HG02981 (cell line): ENCODE results near the gene SMIM29.
"Not testable (repeated sequence)": the region's sequence is repeated elsewhere in the genome, so short reads cannot be mapped to it uniquely, and the experiment has no call there.

Experiments
- ATAC-seq: cut with Tn5 transposase; IDR thresholded peaks from one replicate; pipeline ENCODE4 v1.9.1; 2021; ENCODE audit warnings: mild to moderate bottlenecking, moderate library complexity; ENCODE audit not compliant: unreplicated experiment

The SMIM29 gene

GRCh38 chr6:34269132-34269531 lies 20.3 kb upstream of the SMIM29 start:
- not testable (repeated sequence) for ATAC-seq

- no peak for ATAC-seq
Measured at GRCh38 chr6:34267746-34268145, 18.9 kb upstream of the SMIM29 start.

DNA sequence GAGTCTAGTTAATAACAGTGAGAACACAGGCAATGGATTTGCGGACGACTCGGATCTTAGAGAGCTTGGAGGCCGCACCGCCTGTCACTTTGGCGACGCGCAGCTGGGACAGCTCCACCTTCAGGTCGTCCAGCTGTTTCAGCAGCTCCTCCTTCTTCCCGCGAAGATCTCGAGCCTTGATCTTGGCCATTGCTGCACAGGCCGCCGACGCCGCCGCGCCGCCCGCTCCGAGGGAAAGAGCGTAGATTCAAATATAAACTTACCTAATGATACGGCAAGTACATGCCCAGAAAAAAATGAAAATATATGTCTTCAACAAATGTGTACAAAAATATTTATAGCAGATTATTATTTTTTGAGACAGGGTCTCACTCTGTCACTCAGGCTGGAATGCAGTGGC lies 14.7 kb upstream of the SMIM29 start:
- ATAC-seq = not testable (repeated sequence)

GRCh38 chr6:34260576-34261267 lies 11.9 kb upstream of the SMIM29 start:
- ATAC-seq = no peak

DNA sequence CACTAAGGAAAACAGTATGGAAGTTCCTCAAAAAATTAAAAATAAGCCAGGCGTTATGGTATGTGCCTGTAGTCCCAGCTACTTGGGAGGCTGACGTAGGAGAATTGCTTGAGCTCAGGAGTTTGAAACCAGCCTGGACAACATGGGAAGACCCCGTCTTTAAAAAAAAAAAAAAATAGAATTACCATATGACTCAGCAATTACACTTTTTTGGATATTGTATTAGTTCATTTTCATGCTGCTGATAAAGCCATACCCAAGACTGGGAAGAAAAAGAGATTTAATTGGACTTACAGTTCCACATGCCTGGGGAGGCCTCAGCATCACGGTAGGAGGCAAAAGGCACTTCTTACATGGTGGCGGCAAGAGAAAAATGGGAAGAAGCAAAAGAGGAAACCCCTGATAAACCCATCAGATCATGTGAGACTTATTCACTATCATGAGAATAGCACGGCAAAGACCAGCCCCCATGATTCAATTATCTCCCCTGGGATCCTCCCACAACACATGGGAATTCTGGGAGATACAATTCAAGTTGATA lies 10.8 kb upstream of the SMIM29 start:
- no peak for ATAC-seq

DNA sequence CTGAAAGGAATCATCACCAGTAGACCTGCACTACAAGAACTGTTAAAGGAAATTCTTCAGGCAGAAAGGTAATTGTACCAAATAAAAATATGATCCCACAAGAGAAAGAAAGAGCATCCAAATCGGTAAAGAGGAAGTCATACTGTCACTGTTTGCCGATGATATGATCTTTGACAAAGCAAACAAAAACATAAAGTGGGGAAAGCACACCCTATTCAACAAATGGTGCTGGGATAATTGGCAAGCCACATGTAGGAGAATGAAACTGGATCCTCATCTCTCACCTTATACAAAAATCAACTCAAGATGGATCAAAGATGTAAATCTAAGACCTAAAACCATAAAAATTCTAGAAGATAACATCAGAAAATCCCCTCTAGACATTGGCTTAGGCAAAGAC lies 3.6 kb upstream of the SMIM29 start:
- not testable (repeated sequence) for ATAC-seq

- peak; percentile 21 for ATAC-seq
Measured at GRCh38 chr6:34249469-34250261, 859 bp upstream of the SMIM29 start.

DNA sequence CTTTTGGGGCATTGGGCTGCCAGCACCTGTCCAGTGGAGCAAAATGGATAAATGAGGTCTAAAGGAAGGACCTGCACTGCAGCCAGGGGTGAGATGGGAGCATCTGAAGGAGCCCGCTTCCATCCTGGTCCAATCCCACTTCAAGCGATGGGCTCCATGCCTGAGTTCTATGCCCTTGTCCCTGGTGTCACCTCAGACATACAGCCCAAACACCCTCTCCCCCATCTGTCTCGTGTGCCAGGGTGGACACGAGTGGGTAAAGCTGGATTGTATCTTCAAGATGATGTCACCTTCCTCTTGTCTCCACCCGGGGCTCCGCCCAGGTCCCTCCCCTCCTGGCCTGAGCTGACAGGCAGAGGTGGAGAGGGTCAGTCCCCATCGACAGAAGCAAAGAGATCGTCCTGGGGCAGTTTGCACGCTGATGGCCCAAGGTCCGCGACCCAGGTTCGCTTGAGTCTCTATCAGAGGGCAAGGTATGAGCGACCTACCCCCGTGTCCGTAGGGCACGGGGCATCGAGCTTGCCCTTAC lies 544 bp downstream of the SMIM29 start:
- ATAC-seq = peak; percentile 20

DNA sequence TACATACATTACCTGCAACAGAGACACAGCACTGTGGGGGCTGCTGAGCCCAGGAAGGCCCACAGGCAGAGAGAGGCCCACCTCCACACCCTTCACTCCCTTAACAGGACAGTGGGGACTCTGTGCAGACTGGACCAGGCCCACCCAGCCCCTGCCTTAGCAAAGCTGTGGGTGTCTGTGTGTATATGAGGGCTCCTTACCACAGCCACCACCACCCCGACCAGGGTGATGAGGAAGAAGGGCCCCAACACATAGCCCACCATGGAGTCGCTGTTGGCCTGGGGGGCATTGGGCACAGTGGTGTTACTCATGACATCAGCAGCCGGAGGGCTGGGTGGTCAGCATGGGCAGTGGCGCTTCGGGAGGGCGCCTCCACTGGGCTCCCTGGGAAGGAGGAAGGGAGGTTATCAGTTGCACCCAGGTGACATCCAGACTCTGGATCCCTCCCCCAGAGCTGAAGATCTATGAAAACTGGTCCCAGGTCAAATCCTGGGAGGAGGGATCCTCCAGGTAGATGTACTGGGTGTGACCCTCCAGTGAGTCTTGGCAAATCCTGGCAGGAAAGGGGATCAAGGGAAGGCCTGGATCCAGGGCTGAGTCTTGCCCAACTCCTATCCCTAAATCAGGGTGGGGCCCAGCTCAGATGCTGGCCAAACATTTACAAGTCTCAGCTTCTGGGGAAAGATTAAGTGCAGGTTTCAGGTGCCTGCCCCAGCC lies 1.2 kb downstream of the SMIM29 start:
- ATAC-seq = no peak

DNA sequence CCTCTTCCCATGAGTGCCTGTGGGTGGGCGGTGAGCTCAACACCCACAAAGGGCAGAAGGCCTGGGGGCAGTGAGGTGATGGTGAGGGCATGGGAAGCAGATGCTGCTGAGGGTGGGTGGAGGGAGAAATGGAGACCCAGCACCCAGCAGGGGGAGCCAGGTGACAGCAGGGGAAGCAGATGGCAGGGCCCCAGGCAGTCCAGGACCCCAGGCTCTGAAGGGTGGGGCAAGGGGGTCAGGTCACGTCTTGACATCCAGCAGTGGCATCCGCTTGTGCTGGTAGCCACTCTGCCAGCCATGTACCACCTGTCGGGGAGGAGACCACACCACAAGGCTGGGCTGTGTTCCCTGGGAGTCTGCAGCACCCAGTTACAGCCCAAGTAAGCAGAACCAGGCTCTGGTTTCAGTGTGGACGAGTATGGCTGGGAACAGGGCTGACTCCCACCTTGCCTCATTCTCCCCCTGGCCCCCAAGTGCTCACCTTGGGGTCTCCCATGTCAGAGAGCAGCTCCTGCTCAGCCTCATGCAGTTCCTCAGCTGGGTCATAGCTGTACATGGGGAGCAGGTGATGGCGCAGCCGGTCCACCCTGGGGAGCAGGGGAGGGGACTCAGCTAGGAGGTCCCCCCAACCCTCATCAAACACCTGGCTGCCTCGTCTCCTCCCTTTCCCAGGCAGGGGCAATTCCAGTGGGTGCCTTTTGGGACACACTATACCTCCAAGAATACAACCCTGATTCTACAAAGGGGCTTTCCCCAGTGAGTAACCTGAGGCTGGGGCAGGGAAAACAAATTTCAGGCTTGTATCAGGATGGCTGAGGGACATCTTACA lies 2.0 kb downstream of the SMIM29 start:
- no peak for ATAC-seq

DNA sequence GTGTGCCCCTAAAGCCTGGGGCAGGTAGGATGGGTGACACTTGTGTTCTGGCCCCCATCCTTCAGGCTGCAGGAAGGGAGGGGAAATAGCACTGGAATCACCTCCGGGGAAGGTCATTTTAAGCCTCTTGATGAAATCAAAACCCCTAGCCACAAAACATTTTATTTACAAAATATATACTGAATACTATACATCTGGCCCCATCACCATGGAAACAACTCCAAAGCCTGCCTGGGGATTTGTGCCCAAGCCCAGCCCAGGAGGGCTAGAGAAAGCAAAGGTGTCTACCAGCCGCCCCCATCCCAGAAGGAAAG lies 2.6 kb downstream of the SMIM29 start:
- no peak for ATAC-seq

GRCh38 chr6:34245761-34246140 lies 3.1 kb downstream of the SMIM29 start:
- ATAC-seq = not testable (repeated sequence)

DNA sequence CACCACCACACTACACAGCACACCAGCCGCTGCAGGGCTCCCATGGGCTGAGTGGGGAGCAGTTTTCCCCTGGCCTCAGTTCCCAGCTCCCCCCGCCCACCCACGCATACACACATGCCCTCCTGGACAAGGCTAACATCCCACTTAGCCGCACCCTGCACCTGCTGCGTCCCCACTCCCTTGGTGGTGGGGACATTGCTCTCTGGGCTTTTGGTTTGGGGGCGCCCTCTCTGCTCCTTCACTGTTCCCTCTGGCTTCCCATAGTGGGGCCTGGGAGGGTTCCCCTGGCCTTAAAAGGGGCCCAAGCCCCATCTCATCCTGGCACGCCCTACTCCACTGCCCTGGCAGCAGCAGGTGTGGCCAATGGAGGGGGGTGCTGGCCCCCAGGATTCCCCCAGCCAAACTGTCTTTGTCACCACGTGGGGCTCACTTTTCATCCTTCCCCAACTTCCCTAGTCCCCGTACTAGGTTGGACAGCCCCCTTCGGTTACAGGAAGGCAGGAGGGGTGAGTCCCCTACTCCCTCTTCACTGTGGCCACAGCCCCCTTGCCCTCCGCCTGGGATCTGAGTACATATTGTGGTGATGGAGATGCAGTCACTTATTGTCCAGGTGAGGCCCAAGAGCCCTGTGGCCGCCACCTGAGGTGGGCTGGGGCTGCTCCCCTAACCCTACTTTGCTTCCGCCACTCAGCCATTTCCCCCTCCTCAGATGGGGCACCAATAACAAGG lies 3.6 kb downstream of the SMIM29 start:
- not testable (repeated sequence) for ATAC-seq

DNA sequence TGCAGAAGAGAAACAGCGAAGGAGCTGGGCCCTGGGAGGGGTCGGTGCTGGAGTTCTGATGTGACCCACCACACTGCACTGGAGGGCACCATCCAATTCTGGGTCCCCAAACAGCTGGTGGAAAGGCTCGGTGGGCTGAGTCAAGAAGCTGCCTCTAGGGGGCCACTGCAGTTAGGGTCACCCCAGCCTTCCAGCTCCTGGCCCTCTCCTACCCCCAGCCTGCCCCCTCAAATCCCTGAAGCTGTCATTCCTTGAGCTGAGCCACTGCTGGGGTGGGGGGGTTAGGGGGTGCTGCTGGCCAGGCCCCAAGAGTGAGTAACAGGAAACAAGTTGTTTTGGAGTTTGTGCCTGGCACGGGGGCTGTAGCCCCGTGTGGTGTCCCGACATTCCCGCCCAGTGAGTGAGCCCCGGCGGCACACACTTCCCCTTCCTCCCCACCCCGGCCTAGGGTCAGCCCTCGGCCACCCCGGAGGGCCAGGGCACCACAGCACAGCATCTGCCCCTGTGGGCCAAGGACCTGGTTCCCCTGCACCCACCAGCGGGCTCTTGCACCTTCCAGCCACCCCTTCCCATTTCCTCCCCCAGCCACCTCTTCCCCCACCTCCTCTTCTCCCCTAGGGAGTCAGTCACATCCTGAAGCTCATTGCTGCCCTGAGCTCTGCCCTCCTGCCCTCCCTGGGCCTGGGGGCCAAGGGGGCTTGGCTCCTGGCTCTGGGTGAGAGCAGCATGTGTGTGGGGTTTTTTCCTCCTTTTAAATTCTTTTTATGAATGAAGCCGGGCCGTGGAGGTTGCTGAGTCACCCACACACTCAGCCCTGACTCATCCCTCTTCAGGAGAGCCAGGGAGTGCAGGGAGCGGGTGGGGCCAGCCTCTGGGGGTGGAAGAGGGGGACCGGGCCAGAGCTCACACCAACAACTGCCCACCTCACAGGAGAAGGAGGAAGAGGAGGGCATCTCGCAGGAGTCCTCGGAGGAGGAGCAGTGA lies 4.6 kb downstream of the SMIM29 start:
- ATAC-seq = no peak

DNA sequence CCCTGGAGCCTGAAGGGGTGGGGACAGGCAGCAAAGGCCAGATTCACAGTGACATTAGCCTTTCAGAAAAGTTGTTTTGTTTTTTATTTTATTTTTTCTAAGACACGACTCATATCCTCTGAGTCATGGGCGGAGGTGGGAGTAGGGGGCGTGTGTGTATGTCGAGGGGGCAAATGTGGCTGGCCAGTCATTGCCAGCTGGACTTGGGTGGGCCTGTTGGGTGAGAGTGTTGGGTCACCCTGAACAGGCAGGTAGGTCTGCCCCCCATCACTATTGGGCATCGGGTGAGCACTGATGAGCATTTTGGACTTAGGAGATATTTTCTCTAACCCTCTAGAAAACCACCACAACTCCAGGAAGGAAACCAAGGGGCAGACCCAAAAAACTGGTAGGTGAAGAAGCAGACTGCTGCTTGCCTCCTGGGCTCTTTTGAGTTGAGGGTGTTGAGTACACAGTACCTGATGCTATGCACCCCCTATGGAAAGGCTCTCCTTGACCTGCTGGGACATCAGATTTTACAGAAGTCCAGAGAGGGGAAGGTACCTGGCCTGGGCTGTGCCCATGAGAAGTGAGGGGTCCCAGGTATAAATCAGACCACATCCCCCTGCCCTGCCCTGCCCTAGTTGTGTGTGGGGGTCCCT lies 5.6 kb downstream of the SMIM29 start:
- no peak for ATAC-seq

DNA sequence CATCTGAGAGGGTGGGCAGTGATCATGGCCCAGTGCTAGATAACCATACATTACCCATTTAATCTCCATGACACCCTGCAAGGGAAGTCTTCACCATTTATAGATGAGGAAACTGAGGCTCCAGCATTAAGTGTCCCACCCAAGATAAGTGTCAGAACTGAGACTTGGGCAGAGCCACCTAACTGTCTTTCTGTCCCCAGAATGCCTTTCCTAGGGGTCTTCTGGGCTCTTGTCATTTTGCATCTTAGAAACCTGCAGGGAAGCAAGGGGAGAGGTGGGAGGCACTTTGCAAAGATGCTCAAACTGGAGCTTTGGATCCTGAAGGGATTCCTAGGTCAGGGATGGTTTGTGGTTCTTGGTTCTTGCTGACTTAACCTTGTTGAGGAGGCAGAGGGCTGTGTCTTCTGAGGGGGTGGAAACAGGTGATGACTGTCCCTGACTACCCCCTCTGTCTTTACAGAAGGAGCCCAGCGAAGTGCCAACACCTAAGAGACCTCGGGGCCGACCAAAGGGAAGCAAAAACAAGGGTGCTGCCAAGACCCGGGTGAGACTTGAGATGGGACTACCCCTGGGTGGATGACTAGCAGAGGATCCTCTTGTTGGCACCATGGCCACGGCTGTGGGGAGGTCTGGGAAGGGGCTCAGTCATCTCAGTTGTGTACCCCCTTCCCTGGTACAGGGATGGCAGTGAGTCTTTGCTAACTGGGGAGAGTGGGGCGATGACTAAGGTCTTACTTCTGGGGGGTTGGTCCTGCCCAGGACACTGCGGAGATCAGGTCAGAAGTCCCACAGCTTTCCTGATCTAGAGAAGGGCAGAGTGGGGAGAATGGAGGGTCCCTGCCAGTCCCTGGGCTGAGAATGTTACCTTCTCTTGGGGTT lies 6.3 kb downstream of the SMIM29 start:
- ATAC-seq = no peak
